ENCODE results near the gene EXOC3L2. TPM values are rescaled to one million over a fixed set of nuclear protein-coding genes. Genes with fewer than 3 reads are reported as not detected.

Gene EXOC3L2
- total RNA-seq, 1 donor from 2014 or later: not detected

DNA sequence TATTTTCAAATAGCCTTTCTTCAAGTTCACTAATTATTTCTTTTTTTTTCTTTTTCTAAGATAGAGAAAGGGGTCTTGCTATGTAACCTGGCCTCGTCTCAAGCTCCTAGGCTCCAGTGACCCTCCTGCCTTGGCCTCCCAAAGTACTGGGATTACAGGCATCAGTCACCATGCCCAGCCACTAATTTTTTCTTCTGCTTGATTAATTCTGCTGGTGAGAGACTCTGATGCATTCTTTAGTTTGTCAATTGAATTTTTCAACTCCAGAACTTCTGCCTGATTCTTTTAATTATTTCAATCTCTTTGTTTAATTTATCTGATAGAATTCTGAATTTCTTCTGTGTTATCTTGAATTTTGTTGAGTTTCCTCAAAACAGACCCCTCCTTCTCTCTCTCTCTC, 55.2 kb downstream of the EXOC3L2 start:
- DNase-seq (no peak), ATAC-seq (ENCODE audit: low read depth) (no peak)
- Mint-ChIP-seq H3K4me3 (no peak overlapping the region), H3K4me1 (peaks cover 7% of the 10 kb centered on the region), H3K27ac (no peak overlapping the region), H3K36me3 (ENCODE audit: low read depth) (peaks cover 3% of the 10 kb centered on the region), H3K9me3 (no peaks in the 10 kb centered on the region), H3K27me3 (no peaks in the 10 kb centered on the region)
- intact Hi-C loops (cut with micrococcal nuclease): no loop called here
- ChIA-PET POLR2A (no interaction called here), CTCF (no interaction called here)
- TF ChIP-seq, protein P1, sequence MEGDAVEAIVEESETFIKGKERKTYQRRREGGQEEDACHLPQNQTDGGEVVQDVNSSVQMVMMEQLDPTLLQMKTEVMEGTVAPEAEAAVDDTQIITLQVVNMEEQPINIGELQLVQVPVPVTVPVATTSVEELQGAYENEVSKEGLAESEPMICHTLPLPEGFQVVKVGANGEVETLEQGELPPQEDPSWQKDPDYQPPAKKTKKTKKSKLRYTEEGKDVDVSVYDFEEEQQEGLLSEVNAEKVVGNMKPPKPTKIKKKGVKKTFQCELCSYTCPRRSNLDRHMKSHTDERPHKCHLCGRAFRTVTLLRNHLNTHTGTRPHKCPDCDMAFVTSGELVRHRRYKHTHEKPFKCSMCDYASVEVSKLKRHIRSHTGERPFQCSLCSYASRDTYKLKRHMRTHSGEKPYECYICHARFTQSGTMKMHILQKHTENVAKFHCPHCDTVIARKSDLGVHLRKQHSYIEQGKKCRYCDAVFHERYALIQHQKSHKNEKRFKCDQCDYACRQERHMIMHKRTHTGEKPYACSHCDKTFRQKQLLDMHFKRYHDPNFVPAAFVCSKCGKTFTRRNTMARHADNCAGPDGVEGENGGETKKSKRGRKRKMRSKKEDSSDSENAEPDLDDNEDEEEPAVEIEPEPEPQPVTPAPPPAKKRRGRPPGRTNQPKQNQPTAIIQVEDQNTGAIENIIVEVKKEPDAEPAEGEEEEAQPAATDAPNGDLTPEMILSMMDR (IDR thresholded peaks at IDR 0.05): no peak

DNA sequence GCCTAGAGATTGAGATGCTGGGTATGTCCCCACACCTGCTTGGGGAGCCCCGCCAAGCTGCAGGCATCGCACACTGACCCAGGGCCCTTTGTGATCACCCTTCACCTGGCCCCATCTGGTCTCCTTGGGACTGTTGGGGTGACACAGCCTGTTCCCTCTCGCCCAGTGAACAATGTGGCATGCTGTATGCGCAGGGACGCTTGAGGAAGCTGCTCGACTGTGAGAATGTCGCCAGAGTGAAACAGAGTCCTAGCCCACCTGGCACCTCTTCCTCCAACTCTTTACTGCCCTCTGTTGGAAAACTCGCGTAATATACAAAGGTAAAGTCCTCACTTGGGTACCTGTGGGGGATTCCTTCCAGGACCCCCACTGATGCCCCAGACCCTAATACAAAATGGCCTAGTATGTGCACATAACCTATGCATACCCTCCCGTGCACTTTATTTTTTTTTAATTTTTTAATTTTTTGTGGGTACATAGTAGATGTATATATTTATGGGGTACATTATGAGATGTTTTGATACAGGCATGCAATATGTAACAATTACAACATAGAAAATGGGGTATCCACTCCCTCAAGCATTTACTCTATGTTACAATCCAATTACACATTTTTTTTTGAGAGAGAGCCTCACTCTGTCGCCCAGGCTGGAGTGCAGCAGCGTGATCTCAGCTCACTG, 57.6 kb downstream of the EXOC3L2 start:
- TF ChIP-seq, protein P1 (IDR thresholded peaks at IDR 0.05): no peak
- POLR2A ChIA-PET: interaction anchor here (0.6 to 1.4 kb wide), 2 partner anchors 9 to 186 kb away, joined by 5 to 10 read pairs; partner anchors contain the start of genes BLOC1S3 and TRAPPC6A
- no peaks in the 10 kb centered on the region for H3K9me3 Mint-ChIP-seq

DNA sequence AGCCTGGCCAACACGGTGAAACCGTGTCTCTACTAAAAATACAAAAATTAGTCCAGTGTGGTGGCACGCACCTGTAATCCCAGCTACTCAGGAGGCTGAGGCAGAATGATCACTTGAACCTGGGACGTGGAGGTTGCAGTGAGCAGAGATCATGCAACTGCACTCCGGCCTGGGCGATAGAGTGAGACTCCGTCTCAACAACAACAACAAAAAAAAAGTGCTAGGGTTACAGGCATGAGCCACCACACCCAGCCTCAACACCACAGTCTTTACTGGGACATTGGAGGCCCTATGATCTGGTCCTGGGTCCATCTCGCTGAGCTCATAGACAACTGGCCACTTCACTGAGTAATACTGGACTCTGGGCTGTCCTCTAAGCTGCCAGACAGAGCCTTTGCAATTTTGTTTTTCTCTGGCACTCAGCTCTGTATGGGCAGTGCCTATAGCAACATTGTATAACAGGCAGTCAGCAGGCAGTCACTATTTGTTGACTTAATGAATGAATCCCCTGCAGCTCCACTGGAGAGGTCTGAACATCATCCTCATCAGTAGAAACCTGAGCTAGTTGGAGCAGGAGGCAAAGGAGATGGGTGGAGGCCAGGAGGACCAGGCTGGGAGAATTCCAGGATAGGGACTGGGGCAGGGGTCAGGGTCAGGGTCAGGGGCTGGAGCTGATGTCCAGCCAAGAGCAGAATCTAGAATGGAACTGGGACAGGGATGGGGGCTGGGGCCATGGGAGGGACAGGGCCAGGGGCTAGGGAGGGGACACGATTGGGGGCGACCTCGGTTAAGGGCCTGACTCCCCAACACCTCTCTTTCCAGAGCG, 58.5 kb downstream of the EXOC3L2 start:
- Mint-ChIP-seq H3K4me3 (no peak overlapping the region), H3K4me1 (peaks cover 25% of the 10 kb centered on the region), H3K36me3 (ENCODE audit: low read depth) (peaks cover 11% of the 10 kb centered on the region), H3K27ac (no peak overlapping the region), H3K9me3 (no peaks in the 10 kb centered on the region), H3K27me3 (no peaks in the 10 kb centered on the region)
- ChIA-PET CTCF (interaction anchor here (0.6 to 2.1 kb wide), 8 partner anchors 9 to 197 kb away, joined by 3 to 9 read pairs (median 3); partner anchors contain the start of genes BLOC1S3 and TRAPPC6A), POLR2A (interaction anchor here (0.6 to 1.4 kb wide), 3 partner anchors 8 to 556 kb away, joined by 3 to 5 read pairs (median 4); partner anchors contain the start of genes BLOC1S3 and TRAPPC6A)
- intact Hi-C loops (cut with micrococcal nuclease): loop anchor here (1.0 kb wide), 4 partner anchors 169 to 497 kb away; no protein-coding TSS in a partner anchor
- ATAC-seq (ENCODE audit: low read depth) (no peak), DNase-seq (no peak)
- TF ChIP-seq, protein P1 (IDR thresholded peaks at IDR 0.05): no peak

More for the DNA sequence above, 57.6 kb downstream of the EXOC3L2 start:
- peak; percentile 27 for DNase-seq
- no peak overlapping the region for H3K27ac Mint-ChIP-seq
- no peak overlapping the region for H3K4me3 Mint-ChIP-seq
- peaks cover 23% of the 10 kb centered on the region for H3K4me1 Mint-ChIP-seq
- peaks cover 7% of the 10 kb centered on the region for H3K36me3 Mint-ChIP-seq (ENCODE audit: low read depth)
- ATAC-seq (ENCODE audit: low read depth): peak; percentile 96
- CTCF ChIA-PET: interaction anchor here (0.6 to 2.1 kb wide), 8 partner anchors 10 to 284 kb away, joined by 3 to 9 read pairs (median 3); partner anchors contain the start of genes BLOC1S3 and TRAPPC6A
- intact Hi-C loops (cut with micrococcal nuclease): loop anchor here (1.0 kb wide), 4 partner anchors 170 to 498 kb away; no protein-coding TSS in a partner anchor
- no peaks in the 10 kb centered on the region for H3K27me3 Mint-ChIP-seq

DNA sequence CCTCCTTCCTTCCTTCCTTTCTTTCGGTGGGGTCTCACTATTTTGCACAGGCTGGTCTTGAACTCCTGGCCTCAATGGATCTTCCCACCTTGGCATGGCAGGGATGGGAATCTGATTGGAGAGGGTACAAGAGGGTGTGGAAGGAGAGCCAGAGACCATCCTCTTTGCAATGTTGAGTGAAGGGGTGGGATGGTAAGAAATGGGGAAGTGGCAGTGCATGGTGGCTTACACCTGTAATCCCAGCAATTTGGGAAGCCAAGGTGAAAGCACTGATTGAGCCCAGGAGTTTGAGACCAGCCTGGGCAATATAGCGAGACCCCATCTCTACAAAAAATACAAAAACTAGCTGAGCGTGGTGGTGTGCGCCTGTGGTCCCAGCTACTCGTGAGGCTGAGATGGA, 61.1 kb downstream of the EXOC3L2 start:
- H3K4me1 Mint-ChIP-seq: peaks cover 45% of the 10 kb centered on the region
- no peaks in the 10 kb centered on the region for H3K27me3 Mint-ChIP-seq
- TF ChIP-seq, protein P1 (IDR thresholded peaks at IDR 0.05): no peak
- no peak overlapping the region for H3K4me3 Mint-ChIP-seq
- no peaks in the 10 kb centered on the region for H3K9me3 Mint-ChIP-seq
- H3K27ac Mint-ChIP-seq: no peak overlapping the region
- ChIA-PET POLR2A (no interaction called here), CTCF (no interaction called here)
- no peak for DNase-seq
- ATAC-seq (ENCODE audit: low read depth): no peak
- H3K36me3 Mint-ChIP-seq (ENCODE audit: low read depth): peaks cover 22% of the 10 kb centered on the region
- intact Hi-C loops (cut with micrococcal nuclease): no loop called here

Data from activated B cell treated with CpG ODN at 0.5 μM for 24 hours (primary cell).